AG09319 (cell line): Measurements from ENCODE around the gene SSH3.

Source experiments
- DNase-seq: peaks from one replicate; pipeline ENCODE4 v3.0.0-alpha.2; 2010; ENCODE audit warnings: low read depth; ENCODE audit errors: extremely low read depth
- TF ChIP-seq, protein P1 (sequence below): IDR thresholded peaks from 2 replicates; pipeline ENCODE4 v1.5.1; 2011; ENCODE audit warnings: low read depth, mild to moderate bottlenecking, inconsistent platforms, low read length, moderate library complexity

SSH3 gene

DNA sequence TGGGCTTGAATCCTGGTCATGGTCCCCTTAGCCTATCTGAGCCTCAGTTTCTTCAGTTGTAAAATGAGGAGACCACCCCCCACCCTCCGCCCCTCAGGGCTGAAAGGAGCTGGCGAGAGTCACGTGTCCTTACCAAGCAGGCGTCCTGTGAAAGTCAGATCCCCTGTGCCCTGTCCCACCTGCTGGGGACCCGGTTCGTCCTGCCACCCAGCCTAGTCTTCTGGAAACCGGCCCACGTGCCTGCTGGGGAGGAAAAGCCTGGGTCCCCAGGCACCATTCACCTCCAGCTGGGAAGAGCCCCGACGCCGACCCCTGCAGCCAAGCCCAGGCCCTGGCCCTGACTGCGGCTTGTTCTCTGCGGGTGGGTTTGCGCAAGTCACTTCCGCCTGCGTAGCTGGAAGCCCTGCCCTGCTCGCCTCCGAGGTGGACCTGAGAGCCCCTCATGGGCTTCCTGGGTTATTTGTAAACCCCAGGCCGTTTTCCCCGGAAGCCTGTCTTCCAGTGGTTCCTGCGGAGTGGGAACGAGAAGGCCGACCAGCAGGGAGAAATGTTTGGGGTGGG is 679 bp upstream of the SSH3 start:
- TF ChIP-seq, protein P1, sequence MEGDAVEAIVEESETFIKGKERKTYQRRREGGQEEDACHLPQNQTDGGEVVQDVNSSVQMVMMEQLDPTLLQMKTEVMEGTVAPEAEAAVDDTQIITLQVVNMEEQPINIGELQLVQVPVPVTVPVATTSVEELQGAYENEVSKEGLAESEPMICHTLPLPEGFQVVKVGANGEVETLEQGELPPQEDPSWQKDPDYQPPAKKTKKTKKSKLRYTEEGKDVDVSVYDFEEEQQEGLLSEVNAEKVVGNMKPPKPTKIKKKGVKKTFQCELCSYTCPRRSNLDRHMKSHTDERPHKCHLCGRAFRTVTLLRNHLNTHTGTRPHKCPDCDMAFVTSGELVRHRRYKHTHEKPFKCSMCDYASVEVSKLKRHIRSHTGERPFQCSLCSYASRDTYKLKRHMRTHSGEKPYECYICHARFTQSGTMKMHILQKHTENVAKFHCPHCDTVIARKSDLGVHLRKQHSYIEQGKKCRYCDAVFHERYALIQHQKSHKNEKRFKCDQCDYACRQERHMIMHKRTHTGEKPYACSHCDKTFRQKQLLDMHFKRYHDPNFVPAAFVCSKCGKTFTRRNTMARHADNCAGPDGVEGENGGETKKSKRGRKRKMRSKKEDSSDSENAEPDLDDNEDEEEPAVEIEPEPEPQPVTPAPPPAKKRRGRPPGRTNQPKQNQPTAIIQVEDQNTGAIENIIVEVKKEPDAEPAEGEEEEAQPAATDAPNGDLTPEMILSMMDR: no peak
- no peak for DNase-seq

GRCh38 chr11:67303835-67304411 is 593 bp downstream of the SSH3 start:
- no peak for DNase-seq
- TF ChIP-seq, protein P1: no peak

- TF ChIP-seq, protein P1: no peak
- DNase-seq: no peak
Observed at GRCh38 chr11:67304511-67305113, 1.3 kb downstream of the SSH3 start.

GRCh38 chr11:67306769-67307544 is 3.6 kb downstream of the SSH3 start:
- DNase-seq: no peak
- TF ChIP-seq, protein P1: no peak

- no peak for DNase-seq
- TF ChIP-seq, protein P1: no peak
Observed at GRCh38 chr11:67307545-67308001, 4.2 kb downstream of the SSH3 start.

GRCh38 chr11:67308031-67308866 is 4.9 kb downstream of the SSH3 start:
- TF ChIP-seq, protein P1: no peak
- no peak for DNase-seq
